Middle frontal gyrus (tissue), 1 donor: ENCODE results near the gene SNCG.

Experiments
- DNase-seq: peaks from one replicate; pipeline ENCODE4 v3.0.0-alpha.2; 2015; ENCODE audit warnings: low spot score; ENCODE audit errors: extremely low spot score

Gene SNCG

GRCh38 chr10:86960003-86960862, 1.8 kb downstream of the SNCG start:
- DNase-seq, result no peak

GRCh38 chr10:86960863-86961434, 2.5 kb downstream of the SNCG start:
- no peak for DNase-seq

DNA sequence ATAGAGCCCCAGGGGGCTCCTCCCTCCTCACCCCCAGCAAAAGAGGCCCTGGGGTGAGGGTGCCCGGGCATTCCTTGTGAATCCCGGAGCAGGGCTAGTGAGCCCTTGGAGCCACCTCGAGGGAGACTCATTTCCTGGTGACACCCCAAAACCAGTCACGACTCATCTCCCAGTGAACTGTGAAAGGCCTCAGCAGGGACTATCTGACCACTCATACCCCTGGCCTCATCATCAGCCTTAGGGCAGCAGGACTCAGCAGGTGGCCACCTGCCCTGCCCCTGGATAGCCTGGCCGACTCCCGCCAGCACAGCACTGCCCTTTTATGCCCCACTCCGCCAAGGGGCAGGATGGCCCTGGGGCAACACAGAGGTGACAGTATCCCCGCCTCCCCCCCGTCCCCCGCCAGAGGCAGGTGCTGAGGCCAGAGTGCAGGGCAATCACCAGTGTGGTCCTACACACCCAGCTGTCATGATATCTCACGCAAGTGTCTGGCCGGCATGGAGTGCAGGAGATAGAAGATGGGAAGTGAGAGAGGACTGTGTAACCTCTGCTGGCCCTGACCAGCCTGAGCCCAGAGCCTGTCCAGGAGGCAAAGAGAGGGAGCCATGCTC, 3.2 kb downstream of the SNCG start:
- no peak for DNase-seq

DNA sequence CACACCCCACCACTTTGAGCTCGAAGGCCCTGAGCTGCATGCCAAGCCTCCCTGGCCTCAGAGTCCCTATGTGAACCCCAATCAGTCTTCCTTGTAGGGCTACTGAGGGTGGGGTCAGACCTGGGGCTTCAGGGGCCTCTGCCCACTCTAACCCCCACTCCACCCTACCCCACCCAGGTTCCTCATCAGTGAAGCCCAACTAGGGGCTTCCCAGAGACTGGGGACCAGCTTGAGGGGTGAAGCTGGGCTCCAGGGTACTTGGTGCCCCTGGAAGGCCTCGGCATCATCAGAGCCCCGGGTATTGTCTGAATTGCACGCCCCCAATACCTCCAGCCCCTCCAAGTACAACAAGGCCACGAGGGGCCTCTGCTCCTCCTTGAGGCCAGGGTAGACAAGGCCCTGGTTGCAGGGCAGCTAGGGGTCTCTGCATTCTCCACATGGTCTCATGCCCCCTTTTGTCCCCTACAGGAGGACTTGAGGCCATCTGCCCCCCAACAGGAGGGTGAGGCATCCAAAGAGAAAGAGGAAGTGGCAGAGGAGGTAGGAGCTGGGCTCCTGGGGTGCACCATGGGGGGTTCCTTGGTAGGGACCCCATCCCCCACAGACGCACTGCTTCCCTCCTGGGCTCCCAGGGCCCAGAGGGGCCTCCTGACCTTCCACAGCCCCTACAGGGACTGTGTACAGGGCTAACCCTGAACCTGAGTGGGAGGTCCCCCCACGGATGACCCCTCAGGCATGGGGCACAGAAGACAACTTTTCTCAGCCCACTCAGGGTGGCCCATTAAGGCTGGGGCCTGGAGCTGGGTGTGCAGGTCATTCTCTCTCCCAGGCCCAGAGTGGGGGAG, 4.0 kb downstream of the SNCG start:
- DNase-seq, result no peak

DNA sequence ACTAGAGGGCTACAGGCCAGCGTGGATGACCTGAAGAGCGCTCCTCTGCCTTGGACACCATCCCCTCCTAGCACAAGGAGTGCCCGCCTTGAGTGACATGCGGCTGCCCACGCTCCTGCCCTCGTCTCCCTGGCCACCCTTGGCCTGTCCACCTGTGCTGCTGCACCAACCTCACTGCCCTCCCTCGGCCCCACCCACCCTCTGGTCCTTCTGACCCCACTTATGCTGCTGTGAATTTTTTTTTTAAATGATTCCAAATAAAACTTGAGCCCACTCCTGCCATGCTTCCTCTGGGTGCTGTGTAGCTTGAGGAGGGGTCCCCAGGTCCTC, 4.5 kb downstream of the SNCG start:
- no peak for DNase-seq

- DNase-seq, result no peak
Measured at GRCh38 chr10:86963341-86963919, 5.0 kb downstream of the SNCG start.

GRCh38 chr10:86964061-86964846, 5.9 kb downstream of the SNCG start:
- DNase-seq, result no peak

GRCh38 chr10:86964847-86965190, 6.4 kb downstream of the SNCG start:
- no peak for DNase-seq

GRCh38 chr10:86965986-86966654, 7.7 kb downstream of the SNCG start:
- no peak for DNase-seq

DNA sequence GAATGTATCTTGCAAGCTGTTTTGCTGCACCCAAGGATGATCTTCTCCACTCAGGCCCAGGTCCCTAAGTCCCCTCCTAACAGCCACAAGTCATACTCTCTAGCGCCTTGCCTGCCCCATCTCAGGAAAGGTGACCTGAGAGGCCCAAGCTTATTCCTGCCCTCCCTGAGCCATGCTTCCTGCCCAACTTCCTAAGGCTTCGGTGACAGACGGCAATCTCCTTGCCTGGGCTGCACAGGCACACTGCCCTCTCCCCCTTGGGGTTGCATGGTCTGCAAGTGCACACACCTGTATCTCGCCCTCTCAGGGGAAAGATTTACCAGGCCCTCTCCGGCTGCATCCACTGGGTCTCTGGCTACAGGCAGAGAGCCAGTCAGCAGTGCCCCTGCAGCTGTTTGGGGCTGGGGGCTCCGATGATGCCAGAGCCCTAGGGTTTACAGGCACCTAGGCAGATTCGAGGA, 9.1 kb downstream of the SNCG start:
- no peak for DNase-seq

DNA sequence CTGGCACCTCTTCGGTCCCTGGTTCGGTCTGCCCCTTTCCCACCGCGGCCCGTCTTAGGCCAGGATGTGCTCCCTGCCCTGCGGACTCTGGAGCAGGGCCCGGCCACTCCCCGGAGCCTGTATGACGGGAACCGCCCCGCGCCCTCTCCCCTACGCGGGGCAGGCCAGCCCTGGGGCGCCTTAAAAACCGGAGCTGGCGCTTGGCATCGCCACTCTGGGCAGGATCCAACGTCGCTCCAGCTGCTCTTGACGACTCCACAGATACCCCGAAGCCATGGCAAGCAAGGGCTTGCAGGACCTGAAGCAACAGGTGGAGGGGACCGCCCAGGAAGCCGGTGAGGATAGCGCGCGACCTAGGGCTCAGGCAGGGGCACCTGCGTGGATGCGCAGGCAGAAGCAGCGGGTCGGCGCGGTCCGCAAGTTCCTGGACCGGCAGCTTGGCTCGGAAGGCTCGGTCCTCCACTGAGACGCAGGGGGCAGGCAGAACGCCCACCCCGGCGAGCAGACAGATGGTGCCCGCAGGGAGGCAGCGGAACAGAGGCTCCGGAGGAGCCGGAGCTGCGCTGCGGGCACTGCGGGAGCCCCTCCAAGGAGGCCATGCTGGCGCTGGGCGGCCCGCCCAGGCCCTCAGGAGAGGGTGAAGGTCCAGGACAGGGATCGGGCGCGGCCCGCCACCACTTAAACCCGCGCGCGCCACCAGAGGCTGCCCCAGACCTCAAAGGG, 10.0 kb downstream of the SNCG start, which contains the start of gene ADIRF:
Gene ADIRF (plus strand): TSS at position 212 of the 723 bp plus-strand sequence. CDS start 63 bp downstream, at position 275.
- DNase-seq, result no peak

DNA sequence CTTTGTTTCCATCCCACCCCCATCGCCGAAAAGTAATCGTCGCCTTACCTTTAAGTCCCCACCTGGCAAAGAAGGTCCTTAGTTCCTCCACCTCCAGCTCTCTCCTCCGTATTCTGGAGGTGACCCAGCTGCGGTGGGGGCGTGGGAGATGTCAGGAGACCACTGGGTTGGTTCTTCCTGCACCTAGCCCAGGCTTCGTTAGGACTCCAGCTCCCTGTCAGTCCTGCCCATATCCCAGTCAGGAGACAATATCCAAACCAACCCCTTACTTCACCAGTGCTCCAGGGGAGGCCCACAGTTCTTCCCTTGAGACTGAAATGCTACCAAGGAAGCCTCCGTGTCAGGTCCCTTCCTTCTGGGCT, 10.6 kb downstream of the SNCG start:
- no peak for DNase-seq

GRCh38 chr10:86969421-86970041, 11.1 kb downstream of the SNCG start:
- no peak for DNase-seq

GRCh38 chr10:86970162-86970981, 12.0 kb downstream of the SNCG start:
- no peak for DNase-seq

GRCh38 chr10:86970982-86971231, 12.5 kb downstream of the SNCG start:
- no peak for DNase-seq

DNA sequence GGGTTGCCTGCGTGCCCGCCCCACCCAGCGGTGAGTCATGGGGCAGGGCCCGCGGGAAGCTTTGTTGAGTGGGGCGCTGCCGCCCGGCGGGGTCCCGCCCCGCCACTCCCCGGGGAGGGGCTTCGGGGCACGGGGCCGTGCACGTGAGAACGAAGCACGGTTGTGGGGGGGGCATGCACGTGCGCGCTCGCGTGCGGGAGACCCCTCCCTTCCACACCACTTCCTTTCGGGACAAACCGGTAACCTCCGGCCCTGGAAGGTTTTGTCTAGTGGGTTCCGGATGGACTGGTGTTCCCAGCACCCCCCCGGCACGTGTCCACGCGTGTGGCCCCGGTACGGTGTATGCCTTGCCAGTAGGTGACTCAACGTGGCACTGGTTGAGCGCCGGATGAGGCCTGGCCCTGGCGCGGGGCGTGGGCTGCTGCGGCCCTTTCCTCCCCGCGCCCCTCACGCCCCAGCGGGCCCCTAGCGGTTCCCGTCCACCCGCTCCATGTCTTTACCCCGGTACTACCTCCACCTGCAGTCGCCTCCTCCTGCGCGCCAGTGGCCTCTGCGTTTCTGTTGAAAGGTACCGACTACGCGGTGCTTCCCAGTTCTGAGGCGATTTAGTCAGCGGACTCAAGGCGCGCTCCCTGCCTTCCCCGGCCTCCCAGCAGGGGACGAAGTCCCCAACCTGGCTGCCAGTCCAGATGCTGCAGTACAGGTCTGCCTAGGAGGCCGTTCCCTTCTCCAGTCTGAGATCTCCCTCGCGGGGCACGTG, 13.0 kb downstream of the SNCG start:
- DNase-seq, result no peak

DNA sequence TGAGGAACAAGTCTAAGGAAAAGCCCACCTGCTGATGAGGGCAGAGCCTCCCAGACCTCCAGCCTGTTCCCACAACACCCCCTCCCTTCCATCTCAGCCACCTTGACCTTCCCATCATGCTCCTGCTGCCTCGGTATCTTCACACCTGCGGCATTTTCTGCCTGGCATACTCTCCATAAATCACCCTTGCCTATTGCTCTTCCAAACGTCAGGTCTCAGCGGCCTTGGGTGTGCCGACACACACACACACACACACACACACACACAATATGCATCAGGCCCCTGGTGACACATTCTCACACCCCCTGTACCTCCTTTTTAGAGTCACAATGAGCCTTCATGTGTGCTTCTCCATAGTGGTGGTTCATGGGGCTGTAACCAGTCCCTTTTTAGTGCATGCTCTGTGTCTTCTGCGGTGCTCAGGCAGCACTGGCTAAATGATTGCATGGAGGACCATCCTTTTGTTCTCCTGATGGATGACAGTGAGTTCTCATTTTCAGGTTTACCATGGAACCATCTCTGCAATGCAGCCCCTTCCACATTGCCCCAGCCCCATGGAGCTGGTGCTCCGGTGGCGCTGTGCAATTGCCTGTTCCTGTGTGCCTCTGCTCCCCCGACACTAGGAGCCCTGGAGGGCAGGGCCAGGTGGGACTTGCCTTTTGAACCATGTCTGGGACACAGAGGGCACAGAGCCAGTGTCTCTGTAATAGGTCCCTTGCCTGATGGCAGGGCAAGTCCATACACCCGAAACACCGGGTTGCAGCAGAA, 14.4 kb downstream of the SNCG start:
- no peak for DNase-seq
